NCI-H2196 treated with DMSO at 0.1 percent for 48 hours (cell line): ENCODE measurements around the gene TSHR.
"Not testable (repeated sequence)": the region's sequence is repeated elsewhere in the genome, so short reads cannot be mapped to it uniquely, and the experiment has no call there.

Source experiments
- DNase-seq: peaks from one replicate; lab custom pipeline; 2025; ENCODE audit not compliant: unreplicated experiment; lab: John Stamatoyannopoulos, UW

The TSHR gene

DNA sequence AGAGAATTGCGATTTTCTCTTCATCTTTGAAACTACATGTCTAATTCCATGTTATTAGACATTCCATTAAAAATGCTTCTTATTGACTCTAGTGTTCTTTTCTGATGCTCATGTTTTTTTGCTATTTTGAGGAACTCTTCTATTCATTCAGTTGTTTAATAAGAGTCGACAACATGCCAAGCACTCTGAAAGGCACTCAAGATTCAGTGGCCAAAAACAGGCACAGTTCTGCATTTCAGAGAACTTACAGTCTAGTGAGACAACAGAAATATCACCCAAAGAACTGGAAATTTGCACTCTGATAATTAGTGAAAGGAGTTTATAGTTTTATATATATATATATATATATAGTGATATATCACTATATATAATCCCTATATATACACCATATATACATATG lies 111.7 kb downstream of the TSHR start:
- DNase-seq, result no peak

GRCh38 chr14:81068176-81068782 lies 112.9 kb downstream of the TSHR start:
- no peak for DNase-seq

DNA sequence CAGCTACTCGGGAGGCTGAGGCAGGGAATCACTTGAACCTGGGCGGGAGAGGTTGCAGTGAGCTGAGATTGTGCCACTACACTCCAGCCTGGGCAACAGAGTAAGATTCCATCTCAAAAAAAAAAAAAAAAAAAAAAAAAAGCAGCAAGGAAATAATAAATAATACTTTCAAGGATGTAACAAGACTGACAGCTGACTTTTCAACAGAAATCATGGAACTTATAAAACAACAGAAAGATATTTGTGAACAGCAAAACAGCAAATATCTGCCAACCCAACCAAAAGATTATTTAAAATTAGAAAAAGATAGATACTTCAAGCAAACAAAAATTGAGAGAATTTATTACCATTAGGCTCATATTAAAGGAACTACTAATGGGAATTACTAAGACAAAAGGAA lies 115.1 kb downstream of the TSHR start:
- DNase-seq, result no peak

DNA sequence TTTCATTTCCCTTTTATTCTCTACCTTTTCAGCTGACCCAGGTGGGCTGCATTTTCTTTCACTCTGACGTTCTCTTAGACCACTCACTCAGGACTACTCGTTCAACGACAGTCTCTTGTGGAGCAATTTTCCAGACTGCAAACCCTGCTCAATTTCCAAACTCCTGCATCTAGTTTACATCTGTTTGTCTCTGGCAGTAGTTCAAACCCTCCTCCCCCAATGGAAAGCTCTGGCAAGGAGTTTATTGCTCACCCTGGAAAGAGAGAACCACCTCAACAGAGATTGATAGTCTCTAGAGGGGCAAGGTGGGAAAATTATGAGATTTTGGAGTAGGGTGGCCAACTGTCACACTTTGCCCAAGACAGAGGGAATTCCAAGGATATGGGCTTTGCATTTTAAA lies 130.2 kb downstream of the TSHR start:
- DNase-seq, result no peak

DNA sequence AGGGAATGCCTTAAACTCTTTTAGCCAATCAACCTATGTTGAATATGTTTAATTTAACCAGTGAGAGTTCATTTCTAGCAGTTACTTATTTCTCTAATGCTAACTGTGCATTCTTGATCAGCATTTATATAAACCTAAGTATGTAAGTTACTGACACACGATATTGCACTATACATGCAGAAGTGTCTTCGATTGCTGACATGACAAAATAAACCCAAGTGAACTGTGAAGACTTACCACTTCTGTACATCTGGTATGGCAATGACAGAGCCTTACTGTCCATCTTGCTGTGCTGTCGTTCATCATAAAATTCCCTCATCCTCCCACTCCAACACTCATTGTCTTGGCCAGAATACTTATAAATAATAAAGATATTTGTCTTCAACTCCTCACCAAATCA lies 131.8 kb downstream of the TSHR start:
- DNase-seq, result no peak

DNA sequence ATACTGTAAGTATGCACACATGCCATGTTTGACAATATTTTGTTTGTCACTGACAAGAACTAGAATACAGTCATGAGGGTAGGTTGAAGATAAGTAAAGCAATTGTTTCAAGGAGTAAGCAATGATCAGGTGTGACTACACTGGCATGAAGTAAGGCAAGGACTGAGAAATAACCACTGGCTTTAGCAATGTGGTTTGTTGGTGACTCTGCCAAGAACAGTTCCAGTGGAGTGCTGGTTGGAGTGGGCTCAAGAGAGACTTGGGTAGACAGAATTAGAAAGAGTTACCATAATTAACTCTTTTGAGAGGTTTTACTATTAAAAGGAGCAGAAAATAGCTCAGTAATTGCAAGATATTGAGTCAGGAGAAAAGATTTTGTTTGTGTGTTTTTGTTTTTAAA lies 135.7 kb downstream of the TSHR start:
- no peak for DNase-seq

DNA sequence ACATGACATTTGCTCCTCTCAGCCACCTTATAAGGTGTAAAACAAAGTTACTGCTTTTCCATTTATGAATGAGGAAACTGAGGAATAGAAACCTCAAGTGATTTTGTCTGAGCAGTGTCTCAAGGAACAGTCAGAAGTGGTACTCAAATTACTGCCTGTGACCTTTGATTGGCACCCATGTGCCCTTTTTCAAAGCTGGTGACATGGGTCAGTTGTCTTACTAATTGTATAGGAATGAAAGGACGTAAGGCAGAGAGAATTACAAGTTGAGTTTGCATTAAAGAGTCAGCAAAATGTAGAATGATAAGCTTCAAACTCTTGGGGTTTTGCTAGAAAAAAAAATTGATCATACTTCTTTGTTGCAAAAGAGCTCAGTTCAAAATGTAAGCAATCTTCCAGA lies 136.2 kb downstream of the TSHR start:
- DNase-seq, result no peak

GRCh38 chr14:81093651-81094050 lies 138.2 kb downstream of the TSHR start:
- no peak for DNase-seq

- no peak for DNase-seq
These were observed 140.1 kb downstream of the TSHR start for GRCh38 chr14:81095539-81095938.

DNA sequence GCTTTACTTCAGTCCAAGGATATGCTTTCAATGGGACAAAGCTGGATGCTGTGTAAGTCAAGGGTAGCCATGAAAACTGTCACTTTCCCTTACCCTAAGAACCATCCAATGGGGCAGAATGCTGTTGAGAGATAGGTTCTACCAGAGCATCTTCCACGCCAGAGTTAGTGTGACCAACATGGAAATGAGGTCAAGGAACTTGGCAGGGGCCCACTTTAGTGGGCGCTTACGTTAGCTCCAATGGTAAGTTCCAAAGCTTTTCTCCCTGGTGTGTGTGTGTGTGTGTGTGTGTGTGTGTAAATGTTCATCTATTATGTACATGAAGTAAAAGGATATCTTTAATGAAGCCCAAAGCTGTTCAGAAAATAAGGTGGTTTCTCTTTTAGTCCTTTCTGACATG lies 141.2 kb downstream of the TSHR start:
- no peak for DNase-seq

- no peak for DNase-seq
These were observed 146.8 kb downstream of the TSHR start for GRCh38 chr14:81102217-81102616.

GRCh38 chr14:81103443-81103842 lies 148.0 kb downstream of the TSHR start:
- DNase-seq, result no peak

DNA sequence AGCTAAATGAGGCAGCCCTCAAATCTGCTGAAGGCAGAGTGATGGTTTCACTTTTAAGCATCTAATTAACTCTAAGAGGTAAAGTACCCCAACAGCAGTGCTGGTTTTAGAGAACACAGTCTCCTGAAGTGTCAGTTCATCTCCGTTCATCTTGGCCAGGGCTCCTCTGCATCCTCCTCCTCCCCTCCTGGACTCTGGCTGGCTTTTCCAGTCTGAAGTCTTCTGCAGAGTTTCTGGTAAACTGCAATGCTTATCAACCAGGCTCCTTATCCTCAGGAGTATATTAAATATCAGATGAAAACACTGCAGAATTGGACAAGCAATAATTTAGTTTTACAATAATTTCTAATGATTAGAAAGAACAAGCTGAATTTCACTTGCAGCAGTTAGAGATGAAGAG lies 150.0 kb downstream of the TSHR start:
- DNase-seq, result no peak

DNA sequence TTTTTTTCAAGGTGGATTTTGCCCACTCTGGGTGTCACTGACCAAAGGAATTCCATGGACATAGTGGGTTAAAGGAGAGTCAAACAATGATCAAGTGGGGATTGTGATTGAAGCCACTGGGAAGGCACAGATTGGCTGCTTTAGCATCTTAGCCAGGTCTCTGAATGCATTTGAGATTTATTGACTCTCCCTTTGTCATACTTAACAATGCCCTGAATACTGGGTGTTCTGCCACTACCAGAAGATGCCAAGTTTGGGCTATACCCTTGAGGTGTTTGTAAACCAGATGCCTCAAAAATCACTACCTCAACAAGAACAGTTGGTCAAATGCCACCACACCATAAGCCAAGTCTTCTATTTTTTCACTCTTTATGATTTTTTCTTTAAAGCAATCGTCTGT lies 150.5 kb downstream of the TSHR start:
- no peak for DNase-seq

GRCh38 chr14:81110186-81110585 lies 154.8 kb downstream of the TSHR start:
- no peak for DNase-seq

GRCh38 chr14:81113176-81113575 lies 157.8 kb downstream of the TSHR start:
- no peak for DNase-seq

- not testable (repeated sequence) for DNase-seq
These were observed 158.8 kb downstream of the TSHR start for GRCh38 chr14:81113945-81114820.

DNA sequence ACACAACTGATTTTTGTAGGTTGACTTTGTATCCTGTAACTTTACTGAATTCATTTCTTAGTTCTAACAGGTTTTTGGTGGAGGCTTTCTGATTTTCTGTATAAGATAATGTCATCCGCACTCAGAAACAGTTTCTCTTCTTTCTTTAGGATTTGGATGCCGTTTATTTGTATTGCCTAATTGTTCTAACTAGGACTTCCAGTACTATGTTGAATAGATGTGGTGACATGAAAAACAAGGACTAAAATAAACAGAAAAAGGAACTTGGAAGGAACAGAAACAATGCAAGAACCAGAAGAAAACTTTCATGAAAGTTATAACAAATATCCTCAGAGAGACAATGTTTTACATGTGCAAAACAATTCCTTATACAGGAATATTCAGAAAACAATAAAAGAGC lies 165.1 kb downstream of the TSHR start:
- no peak for DNase-seq

DNA sequence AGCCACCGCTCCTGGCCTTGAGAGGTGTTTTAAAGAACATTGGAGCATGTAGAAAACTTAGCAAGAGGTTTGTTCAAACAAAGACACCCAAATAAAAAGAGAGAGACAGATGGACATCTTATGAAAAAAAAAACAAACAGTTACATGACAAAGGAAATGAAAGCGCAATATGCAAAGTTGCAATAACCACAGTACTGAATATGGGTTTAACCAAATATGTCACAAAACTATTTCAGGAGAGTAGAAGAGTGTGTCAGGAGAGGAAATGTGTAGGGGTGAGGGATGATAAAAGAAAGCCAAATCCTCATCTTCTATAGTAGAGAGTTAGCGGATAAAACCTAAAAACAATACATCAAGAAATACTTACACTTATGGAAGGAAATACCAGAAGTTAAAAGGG lies 166.9 kb downstream of the TSHR start:
- DNase-seq, result no peak

DNA sequence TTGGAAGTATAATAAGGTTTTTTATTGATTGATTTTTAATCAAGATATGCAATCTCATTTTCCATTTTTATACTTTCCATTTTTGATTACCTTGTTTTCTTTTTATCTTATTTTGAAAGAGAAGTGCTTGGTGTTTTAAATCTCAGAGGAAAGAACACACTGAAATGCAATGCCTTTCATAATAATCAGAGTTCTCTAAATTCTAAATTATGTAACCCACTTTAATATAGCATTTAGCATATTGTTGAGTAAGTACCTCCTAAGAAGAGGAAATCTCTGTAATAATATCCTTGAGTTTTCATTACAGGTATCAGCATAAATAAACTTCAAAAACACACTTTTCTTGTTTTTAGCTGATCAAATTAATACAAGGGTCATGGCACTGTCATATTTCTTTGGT lies 168.4 kb downstream of the TSHR start:
- no peak for DNase-seq

DNA sequence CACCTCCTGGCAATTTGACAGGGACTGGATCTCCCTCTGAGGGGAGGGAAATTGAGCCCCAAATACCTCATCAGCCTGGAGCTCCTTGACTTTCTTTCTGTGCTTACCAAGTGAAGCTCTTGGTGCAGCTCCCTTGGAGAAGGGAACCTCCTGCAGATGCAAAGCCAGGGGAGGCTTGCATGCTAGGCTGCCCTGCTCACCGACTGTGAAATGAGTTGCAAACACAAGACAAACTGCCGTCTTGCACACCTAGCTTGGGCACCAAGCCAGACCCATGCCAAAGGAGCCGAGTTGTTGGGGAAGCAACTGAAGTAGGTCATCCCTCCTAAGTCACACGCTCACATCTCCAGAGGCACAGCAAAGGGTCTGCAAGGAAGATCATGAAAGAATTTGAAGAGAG lies 170.1 kb downstream of the TSHR start:
- no peak for DNase-seq

DNA sequence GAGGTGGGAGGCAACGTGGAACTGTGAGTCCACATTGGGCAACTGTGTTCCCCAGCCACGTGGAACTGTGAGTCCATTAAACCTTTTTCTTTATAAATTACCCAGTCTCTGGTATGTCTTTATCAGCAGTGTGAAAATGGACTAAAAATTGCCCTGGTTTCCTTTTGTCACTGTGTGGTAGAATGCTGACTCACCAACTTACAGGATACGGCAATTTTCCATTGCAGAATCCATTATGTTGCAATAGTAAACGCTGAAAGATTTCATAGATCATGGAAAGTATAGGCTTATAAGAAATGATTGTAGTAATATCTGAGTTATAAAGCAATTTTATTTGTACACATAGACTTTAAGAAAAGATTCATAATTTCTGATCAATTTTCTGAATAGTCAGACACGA lies 172.4 kb downstream of the TSHR start:
- DNase-seq, result no peak

- no peak for DNase-seq
These were observed 173.8 kb downstream of the TSHR start for GRCh38 chr14:81129242-81129641.
